Suprapubic skin (tissue), 4 donors: ENCODE measurements around the gene SHROOM3. TPM values are rescaled to one million over a fixed set of nuclear protein-coding genes. Genes with fewer than 3 reads are reported as not detected.

Experiments used
- DNase-seq, 2 donors: peaks; one replicate each; pipeline ENCODE4 v3.0.0-alpha.2; 2019; ENCODE audit warnings: low spot score in 2 of 2
- H3K27ac ChIP-seq: fragments of 200-600 bp; sonication (generic); one replicate; pipeline ENCODE4 v1.5.1; 2019
- H3K27me3 ChIP-seq: fragments of 200-600 bp; sonication (generic); one replicate; pipeline ENCODE4 v1.5.1; 2019
- H3K36me3 ChIP-seq: fragments of 200-600 bp; sonication (generic); one replicate; pipeline ENCODE4 v1.5.1; 2019
- H3K4me1 ChIP-seq: fragments of 200-600 bp; sonication (generic); one replicate; pipeline ENCODE4 v1.5.1; 2019
- H3K4me3 ChIP-seq: fragments of 200-600 bp; sonication (generic); one replicate; pipeline ENCODE4 v1.5.1; 2019; ENCODE audit warnings: mild to moderate bottlenecking
- H3K9me3 ChIP-seq: fragments of 200-600 bp; sonication (generic); one replicate; pipeline ENCODE4 v1.5.1; 2019
- CTCF ChIP-seq, 2 donors: fragments of 200-600 bp in 1 of 2; fragments of 450-650 bp in 1 of 2; sonication (generic) in 1 of 2; IDR thresholded peaks; one replicate each; pipeline ENCODE4 v1.5.1; 2016 to 2019; ENCODE audit warnings: antibody characterized with exemption in 2 of 2, mild to moderate bottlenecking in 1 of 2, moderate library complexity in 1 of 2
- EP300 ChIP-seq: sonication (generic); formaldehyde crosslinking; IDR thresholded peaks from one replicate; pipeline ENCODE4 v1.6.1; 2017; ENCODE audit warnings: antibody characterized with exemption
- POLR2A ChIP-seq, 2 donors: fragments of 450-650 bp; IDR thresholded peaks; one replicate each; pipeline ENCODE4 v1.6.1; 2017; ENCODE audit warnings: antibody characterized with exemption in 2 of 2, mild to moderate bottlenecking in 2 of 2, moderate library complexity in 2 of 2
- POLR2AphosphoS5 ChIP-seq, 3 donors: sonication (generic); formaldehyde crosslinking; IDR thresholded peaks; one replicate each; pipeline ENCODE4 v1.6.1; 2017; ENCODE audit warnings: antibody characterized with exemption in 3 of 3
- WGBS: methylation state at CpG from one replicate; pipeline ENCODE4 v1.1.5; 2018; 5-methylcytosine and 5-hydroxymethylcytosine counted together
- total RNA-seq, 4 donors: library from RNA; depleted of rRNA; stranded (reverse); fragments of >200 nt; gene quantifications; one replicate each; pipeline ENCODE4 v1.1.0, GENCODE V29; 2016

The SHROOM3 gene
- total RNA-seq, 4 donors from 2014 or later = 25.7 to 41.4 (median 29.8) TPM

- H3K27me3 ChIP-seq = no peaks in the 10 kb centered on the region
- H3K4me3 ChIP-seq = no peak overlapping the region
- TF ChIP-seq EP300 = no peak
- H3K4me1 ChIP-seq = peaks cover 10% of the 10 kb centered on the region
- H3K27ac ChIP-seq = no peak overlapping the region
- no peaks in the 10 kb centered on the region for H3K36me3 ChIP-seq
- 46% methylated on average over 5 of the region's 5 CpGs for WGBS
- H3K9me3 ChIP-seq = no peaks in the 10 kb centered on the region
- DNase-seq = no peak
These were observed 369.1 kb downstream of the SHROOM3 start for GRCh38 chr4:76804096-76804495.

GRCh38 chr4:76806346-76806745 is 371.3 kb downstream of the SHROOM3 start:
- H3K27ac ChIP-seq = no peak overlapping the region
- DNase-seq = no peak
- no peak for TF ChIP-seq CTCF (IDR thresholded peaks at IDR 0.05)
- no peak for TF ChIP-seq EP300
- no peak for TF ChIP-seq POLR2A (IDR thresholded peaks at IDR 0.05)
- TF ChIP-seq POLR2AphosphoS5 (IDR thresholded peaks at IDR 0.05) = no peak
- 79% methylated on average over 3 of the region's 3 CpGs for WGBS
- H3K4me1 ChIP-seq = peaks cover 10% of the 10 kb centered on the region
- H3K4me3 ChIP-seq = no peak overlapping the region
- H3K27me3 ChIP-seq = no peaks in the 10 kb centered on the region
- H3K36me3 ChIP-seq = no peaks in the 10 kb centered on the region
- no peaks in the 10 kb centered on the region for H3K9me3 ChIP-seq

GRCh38 chr4:76806757-76807156 is 371.7 kb downstream of the SHROOM3 start:
- no peak for DNase-seq
- no peaks in the 10 kb centered on the region for H3K9me3 ChIP-seq
- no peak overlapping the region for H3K4me3 ChIP-seq
- 95% methylated on average over 1 of the region's 1 CpG for WGBS
- no peak overlapping the region for H3K27ac ChIP-seq
- H3K4me1 ChIP-seq = peaks cover 13% of the 10 kb centered on the region
- H3K36me3 ChIP-seq = no peaks in the 10 kb centered on the region
- TF ChIP-seq EP300 (no peak), CTCF (IDR thresholded peaks at IDR 0.05) (no peak), POLR2A (IDR thresholded peaks at IDR 0.05) (no peak), POLR2AphosphoS5 (IDR thresholded peaks at IDR 0.05) (no peak)
- no peaks in the 10 kb centered on the region for H3K27me3 ChIP-seq

DNA sequence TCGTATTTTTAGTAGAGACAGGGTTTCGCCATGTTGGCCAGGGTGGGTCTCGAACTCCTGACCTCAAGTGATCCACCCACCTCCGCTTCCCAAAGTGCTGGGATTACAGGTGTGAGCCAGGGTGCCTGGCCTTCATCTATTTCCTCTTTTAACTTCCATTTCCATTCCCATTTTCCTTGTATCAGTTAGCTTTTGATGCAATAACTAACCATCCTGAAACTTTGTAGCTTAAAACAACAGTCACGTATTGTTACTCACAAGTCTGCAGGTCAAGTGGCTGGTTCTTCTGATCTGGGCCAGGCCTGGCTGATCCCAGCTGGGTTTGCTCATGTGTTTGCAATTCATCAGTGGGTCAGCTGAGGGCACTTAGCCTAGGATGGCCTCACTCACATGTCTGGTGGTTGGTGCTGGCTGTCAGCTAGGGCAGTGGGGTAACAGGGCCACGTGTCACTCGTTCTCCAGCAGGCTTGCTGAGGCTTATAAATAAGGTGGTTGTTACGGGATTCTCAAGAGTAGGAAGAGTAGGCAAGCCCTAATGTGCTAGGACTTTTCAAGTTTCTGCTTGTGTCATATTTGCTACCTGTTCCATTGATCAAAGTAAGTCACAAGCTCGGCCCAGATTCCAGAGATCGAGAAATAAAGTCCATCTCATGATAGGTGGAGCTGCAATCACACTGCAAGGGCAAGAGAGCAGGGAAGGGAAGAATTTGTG is 374.7 kb downstream of the SHROOM3 start:
- Histone ChIP-seq H3K4me1 (peaks cover 10% of the 10 kb centered on the region), H3K4me3 (no peak overlapping the region), H3K27ac (no peak overlapping the region), H3K36me3 (no peaks in the 10 kb centered on the region), H3K27me3 (no peaks in the 10 kb centered on the region), H3K9me3 (no peaks in the 10 kb centered on the region)
- TF ChIP-seq POLR2AphosphoS5 (IDR thresholded peaks at IDR 0.05) = no peak
- WGBS = 78% methylated on average over 10 of the region's 10 CpGs
- DNase-seq = no peak

DNA sequence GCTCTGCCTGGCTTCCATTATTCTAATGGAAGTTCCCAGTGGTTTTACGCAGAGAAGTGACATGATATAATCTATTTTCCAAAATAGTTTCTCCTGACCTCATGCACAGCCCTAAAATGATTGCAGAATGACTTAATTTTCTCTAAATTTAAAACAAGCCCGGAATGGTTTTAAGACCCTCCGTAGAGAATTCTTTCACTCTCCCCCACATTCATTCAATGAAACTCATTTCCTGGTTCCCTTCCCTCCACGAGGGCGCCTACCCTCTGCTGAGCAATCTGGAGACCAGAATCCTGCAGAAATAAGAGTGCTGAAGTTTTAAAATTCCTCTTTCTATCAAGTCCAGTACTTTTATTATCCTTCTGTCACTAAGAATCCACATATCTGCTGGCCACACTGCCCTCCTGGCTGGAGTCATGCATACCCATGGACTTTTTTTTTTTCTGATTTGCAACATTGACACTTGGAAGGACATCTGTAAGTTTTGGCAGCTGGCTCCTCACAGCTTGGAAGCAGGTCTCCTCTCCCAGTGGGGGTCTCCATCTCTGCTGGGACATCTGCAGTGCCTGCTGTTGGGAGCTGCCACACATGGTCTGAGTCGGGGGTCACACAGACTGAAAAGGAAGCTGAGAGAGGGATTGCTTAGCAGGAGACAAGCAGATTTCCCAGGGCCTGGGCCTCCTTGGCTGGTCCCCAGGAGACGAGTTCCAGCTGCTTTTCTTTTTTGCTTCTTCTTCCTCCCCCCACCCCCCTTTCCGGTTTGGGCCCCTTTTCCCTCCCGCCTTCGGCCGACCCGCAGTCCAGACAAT is 376.8 kb downstream of the SHROOM3 start:
- Histone ChIP-seq H3K4me3 (no peak overlapping the region), H3K27ac (no peak overlapping the region), H3K27me3 (no peaks in the 10 kb centered on the region), H3K4me1 (peaks cover 10% of the 10 kb centered on the region), H3K9me3 (no peaks in the 10 kb centered on the region), H3K36me3 (no peaks in the 10 kb centered on the region)
- TF ChIP-seq POLR2AphosphoS5 (IDR thresholded peaks at IDR 0.05) (no peak), POLR2A (IDR thresholded peaks at IDR 0.05) (no peak), EP300 (no peak), CTCF (IDR thresholded peaks at IDR 0.05) (no peak)
- no peak for DNase-seq
- 31% methylated on average over 12 of the region's 12 CpGs for WGBS

GRCh38 chr4:76813070-76813469 is 378.0 kb downstream of the SHROOM3 start:
- Histone ChIP-seq H3K36me3 (no peaks in the 10 kb centered on the region), H3K4me3 (no peak overlapping the region), H3K27me3 (no peaks in the 10 kb centered on the region), H3K4me1 (peaks cover 10% of the 10 kb centered on the region), H3K9me3 (no peaks in the 10 kb centered on the region), H3K27ac (no peak overlapping the region)
- TF ChIP-seq POLR2AphosphoS5 (IDR thresholded peaks at IDR 0.05) (no peak), CTCF (IDR thresholded peaks at IDR 0.05) (no peak), EP300 (no peak), POLR2A (IDR thresholded peaks at IDR 0.05) (no peak)
- DNase-seq = no peak
- WGBS = 95% methylated on average over 4 of the region's 4 CpGs
